KG1 (cell line): ENCODE results near the gene SLC5A7.

Experiments
- DNase-seq: peaks from one replicate; lab custom pipeline; 2025; lab: John Stamatoyannopoulos, UW

SLC5A7 gene

DNA sequence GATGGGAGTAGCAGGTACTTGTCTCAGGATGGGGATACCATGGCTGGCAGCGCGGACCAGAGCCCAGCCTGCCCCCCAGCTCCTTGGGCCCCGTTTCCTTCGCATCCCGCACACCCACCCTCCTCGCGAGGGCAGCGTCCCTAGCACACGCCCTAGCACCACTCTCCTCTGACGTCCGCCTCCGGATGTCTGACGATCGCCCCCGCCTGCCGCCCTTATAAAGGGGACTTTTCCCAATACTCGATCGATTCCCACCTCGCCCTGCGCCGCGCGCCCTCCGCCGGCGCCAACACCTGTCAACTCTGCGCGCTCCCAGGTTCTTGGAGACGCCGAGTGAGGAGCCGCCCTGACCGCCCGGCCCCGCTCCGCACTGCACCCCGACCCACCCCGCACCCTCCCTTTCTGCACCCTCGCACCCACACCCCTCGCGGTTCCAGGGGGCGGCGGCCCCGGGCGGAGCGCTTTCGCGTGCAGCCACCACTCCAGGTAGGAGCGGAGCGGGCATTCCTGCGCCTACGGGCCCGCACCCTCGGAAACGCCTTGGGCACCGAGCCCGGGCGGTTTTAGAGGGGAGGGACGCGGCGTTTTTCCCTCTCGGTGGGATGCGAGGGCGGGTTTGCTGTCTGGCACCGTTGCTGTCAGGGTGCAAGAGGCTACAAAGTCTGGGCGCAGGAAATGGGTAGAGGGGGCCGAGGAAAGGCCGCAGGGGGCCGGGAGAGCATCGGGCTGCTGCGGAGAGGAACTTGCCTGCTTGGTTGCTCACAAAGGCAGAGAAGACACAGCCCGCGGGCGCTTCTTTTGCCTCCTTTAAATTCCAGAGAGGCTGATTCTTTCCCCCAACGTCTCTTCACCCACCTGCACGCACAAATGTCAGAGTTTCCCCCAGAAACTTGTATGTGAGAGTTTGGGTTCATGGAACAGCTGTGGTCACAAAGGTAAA lies at the start of gene SLC5A7:
Gene SLC5A7 (plus strand): TSS at position 247 of the 940 bp plus-strand sequence. CDS start 1,632 bp downstream, outside the sequence.
- DNase-seq = no peak

- DNase-seq = no peak
Measured at GRCh38 chr2:107961395-107961794, 24.9 kb upstream of the SLC5A7 start.

DNA sequence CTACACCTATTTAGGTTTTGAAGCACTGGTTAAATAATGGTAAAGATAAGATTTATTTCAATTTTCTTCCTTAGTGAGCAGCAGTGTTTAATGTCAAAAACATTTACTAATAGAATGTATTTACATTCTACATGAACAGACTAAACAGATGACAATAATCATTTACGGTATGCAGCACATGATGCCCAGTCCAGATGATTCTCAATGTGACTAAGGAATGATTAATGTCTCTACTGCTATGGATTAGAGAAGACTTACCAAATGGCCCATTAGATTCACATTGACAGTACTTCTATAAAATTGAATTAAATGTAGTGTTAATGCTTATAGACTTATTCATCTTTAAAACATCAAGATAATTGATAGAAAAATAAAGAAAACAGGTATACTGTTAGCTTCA lies 22.1 kb upstream of the SLC5A7 start:
- no peak for DNase-seq

DNA sequence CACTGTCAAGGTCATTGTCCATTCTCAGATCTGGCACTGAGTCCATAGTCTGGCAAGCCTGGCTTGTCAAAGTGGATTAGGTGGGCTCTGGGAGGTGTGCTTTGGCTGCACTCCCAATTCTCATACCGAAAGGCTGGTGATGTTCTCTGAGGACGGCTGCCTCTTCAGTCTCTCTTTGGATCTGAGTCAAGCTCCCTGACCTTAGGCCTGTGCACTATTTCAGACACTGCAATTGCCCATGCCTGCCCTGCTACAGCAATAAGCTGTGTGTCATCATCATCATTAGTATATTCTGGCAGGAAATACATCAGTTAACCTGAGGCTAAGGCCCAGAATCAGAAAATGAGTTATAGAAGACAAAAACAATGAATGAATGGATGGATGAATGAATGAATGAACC lies 1.6 kb upstream of the SLC5A7 start:
- no peak for DNase-seq

- no peak for DNase-seq
Measured at GRCh38 chr2:107988108-107988507, 1.8 kb downstream of the SLC5A7 start.

DNA sequence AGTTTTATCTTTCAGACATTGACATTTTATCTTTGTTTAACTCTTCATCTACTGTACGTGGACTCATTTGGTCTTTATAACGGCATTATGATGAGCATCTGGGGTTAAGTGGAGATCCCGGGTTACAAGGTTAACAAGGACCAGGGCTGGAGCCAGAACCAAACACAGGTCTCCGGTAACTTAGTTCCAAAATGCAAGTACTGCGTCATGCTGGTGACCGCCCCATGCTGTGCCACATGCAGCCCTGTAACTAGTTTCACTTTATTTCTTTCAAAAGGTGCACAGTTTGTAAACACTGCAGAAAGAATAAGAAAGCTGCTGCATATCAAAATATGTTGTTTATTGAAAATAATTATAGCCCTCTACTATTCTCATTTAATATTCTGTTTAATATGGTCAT lies 3.1 kb downstream of the SLC5A7 start:
- no peak for DNase-seq

GRCh38 chr2:107990718-107991117 lies 4.4 kb downstream of the SLC5A7 start:
- DNase-seq = no peak

DNA sequence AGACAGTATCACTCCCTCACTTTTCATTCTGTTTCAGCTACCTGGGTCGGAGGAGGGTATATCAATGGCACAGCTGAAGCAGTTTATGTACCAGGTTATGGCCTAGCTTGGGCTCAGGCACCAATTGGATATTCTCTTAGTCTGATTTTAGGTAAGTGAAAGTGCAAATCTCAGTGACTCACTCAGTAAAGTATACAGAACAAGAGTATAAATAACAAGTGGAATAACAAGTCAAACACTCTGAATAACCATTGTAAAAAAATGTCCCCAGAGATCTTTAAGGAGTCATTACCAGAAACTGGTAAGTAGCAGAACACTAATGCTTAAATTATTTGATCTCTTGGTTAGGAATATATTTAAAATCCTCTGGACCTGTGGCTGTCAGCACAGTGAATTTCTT lies 5.7 kb downstream of the SLC5A7 start:
- no peak for DNase-seq

- DNase-seq = no peak
Measured at GRCh38 chr2:107999158-107999557, 12.8 kb downstream of the SLC5A7 start.

GRCh38 chr2:108010912-108011591 lies 24.7 kb downstream of the SLC5A7 start:
- no peak for DNase-seq

- DNase-seq = no peak
Measured at GRCh38 chr2:108013305-108013704, 27.0 kb downstream of the SLC5A7 start.

DNA sequence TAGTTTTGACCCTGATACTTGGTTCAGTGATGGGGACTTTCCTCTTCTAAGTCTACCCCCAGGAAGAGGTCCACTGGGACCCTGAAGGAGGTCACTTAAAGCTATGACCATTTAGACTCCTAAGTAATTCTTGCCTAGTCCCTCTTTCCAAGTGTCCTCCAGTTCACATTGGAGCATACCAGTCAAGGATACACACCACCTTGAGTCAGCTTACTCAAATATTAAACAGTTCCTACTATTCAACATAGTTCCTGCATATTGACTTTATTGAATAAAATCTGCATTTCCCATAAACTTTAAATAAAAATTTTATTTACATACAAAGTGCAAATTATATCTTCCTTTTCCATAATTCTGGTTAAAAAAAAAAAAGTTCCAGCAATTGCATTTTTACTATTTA lies 36.3 kb downstream of the SLC5A7 start:
- no peak for DNase-seq

GRCh38 chr2:108023776-108024175 lies 37.5 kb downstream of the SLC5A7 start:
- DNase-seq = no peak

- no peak for DNase-seq
Measured at GRCh38 chr2:108026092-108026794, 39.9 kb downstream of the SLC5A7 start.

- no peak for DNase-seq
Measured at GRCh38 chr2:108029496-108029895, 43.2 kb downstream of the SLC5A7 start.

- no peak for DNase-seq
Measured at GRCh38 chr2:108029912-108030311, 43.6 kb downstream of the SLC5A7 start.

DNA sequence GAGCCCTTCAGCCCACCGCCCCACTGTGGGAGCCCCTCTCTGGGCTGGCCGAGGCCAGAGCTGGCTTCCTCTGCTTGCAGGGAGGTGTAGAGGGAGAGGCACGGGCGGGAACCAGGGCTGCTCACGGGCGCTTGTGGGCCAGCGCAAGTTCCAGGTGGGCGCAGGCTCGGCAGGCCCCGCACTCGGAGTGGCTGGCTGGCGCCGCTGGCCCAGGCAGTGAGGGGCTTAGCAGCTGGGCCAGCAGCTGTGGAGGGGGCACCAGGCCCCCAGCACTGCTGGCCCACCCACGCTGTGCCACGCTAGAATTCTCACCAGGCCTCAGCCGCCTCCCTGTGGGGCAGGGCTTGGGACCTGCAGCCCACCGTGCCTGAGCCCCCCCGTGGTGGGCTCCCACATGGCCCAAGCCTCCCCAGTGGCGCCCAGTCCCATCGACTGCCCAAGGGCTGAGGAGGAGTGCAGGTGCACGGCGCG lies 45.2 kb downstream of the SLC5A7 start:
- DNase-seq = no peak

DNA sequence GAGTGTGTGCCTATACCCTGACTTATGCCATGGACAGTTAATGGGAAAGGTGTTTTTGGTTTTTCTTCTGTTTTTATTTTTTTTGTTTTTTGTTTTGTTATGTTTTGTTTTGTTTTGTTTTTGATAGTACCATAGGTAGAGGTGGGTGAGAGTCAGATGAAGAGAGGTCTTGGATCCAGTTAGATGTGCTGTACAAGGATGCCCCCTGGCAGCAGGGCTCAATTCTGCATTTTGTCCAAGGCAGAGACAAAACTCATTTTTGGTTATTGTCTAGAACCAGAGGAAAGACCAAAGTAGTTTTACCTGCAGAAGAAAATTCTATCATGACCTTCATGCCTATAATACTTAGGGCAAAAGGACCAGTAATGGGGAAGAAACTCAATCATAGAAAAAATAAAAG lies 48.5 kb downstream of the SLC5A7 start:
- DNase-seq = no peak

DNA sequence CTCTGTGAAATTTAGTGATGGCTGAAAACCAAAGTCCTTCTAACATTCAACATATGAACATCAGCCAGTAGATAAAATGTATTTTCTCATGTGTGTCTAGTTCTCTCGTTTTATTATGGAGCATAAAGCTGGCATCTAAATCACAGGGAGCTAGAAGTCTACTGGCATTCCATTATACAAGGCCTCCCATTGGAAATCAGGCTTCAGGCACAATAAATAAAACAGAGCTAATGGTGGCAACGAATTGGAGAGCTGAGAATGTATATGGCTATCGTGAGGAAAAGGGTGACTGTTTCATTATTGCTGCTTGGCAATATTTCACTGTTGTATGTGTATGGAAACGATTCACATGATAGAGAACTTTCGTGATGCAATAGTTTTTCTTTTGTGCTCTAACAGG lies 62.4 kb downstream of the SLC5A7 start:
- no peak for DNase-seq

- no peak for DNase-seq
Measured at GRCh38 chr2:108058576-108059137, 72.3 kb downstream of the SLC5A7 start.

DNA sequence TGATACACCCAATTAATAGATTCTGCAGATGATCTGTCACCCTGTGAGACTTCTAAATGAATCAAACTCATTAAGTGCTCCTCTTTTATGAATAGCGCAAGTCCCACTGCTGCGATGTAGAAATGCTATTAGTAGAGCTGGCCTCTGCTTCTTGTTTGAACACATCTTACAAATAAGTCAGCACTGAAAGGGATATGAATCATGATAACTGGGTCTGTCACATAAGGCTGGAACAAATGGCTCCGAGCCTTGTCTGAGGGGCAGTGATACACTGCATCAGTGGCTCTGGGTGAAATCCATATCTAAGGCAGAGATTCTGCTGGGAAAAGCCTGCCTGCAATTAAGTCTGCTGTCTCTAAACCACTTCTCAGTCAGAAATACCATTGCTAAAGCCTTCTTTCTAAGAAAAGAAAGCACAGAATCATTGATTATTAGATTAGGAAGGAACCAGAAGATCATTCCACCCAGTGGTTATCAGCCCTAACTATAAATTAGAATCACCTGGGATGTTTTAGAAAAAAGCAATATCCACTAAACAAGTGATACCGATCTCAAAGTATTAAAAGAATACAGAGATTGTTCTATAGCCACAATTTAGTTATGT lies 75.2 kb downstream of the SLC5A7 start:
- no peak for DNase-seq
